SK-N-SH treated with all-trans-retinoic acid at 6 μM for 48 hours (cell line): ENCODE data around the gene PLAU.
A peak's percentile ranks its signal among the peaks of the same experiment; 100 is the strongest.
"Not testable (repeated sequence)": the region's sequence is repeated elsewhere in the genome, so short reads cannot be mapped to it uniquely, and the experiment has no call there.

ENCODE experiments used
- ATAC-seq: fragments of 200-7000 bp; cut with Tn5 transposase; 3 replicates; pipeline ENCODE4 v1.9.1; 2020; ENCODE audit warnings: mild to moderate bottlenecking, moderate library complexity
- ARNTL ChIP-seq: fragments of 450-650 bp; formaldehyde crosslinking; IDR thresholded peaks from 2 replicates; pipeline ENCODE4 v1.5.0; 2020; ENCODE audit warnings: low read depth, mild to moderate bottlenecking, moderate library complexity, borderline replicate concordance
- BACH2 ChIP-seq: fragments of 250-450 bp; sonication (Bioruptor Pico); IDR thresholded peaks from 2 replicates; pipeline ENCODE4 v1.9.0; 2021; ENCODE audit warnings: mild to moderate bottlenecking, borderline replicate concordance
- CSDC2 ChIP-seq: fragments of 250-450 bp; sonication (Bioruptor Pico); IDR thresholded peaks from 2 replicates; pipeline ENCODE4 v1.5.0; 2020; ENCODE audit warnings: mild to moderate bottlenecking, moderate library complexity
- ESRRG ChIP-seq: fragments of 250-450 bp; sonication (Bioruptor Pico); IDR thresholded peaks from 2 replicates; pipeline ENCODE4 v1.6.1; 2021; ENCODE audit warnings: mild to moderate bottlenecking
- GLIS3 ChIP-seq: fragments of 250-450 bp; sonication (Bioruptor Pico); IDR thresholded peaks from 2 replicates; pipeline ENCODE4 v1.5.0; 2020; ENCODE audit warnings: mild to moderate bottlenecking, moderate library complexity
- ISL1 ChIP-seq: fragments of 250-450 bp; sonication (Bioruptor Pico); IDR thresholded peaks from 2 replicates; pipeline ENCODE4 v2.1.2; 2022; ENCODE audit warnings: mild to moderate bottlenecking, moderate library complexity
- OSR1 ChIP-seq: fragments of 250-450 bp; sonication (Bioruptor Pico); IDR thresholded peaks from 2 replicates; pipeline ENCODE4 v1.8.0; 2022; ENCODE audit warnings: moderate library complexity, mild to moderate bottlenecking, inconsistent platforms
- PPARA ChIP-seq: fragments of 250-450 bp; sonication (Bioruptor Pico); IDR thresholded peaks from 2 replicates; pipeline ENCODE4 v1.5.0; 2020; ENCODE audit warnings: mild to moderate bottlenecking, borderline replicate concordance
- RARB ChIP-seq: fragments of 250-450 bp; sonication (Bioruptor Pico); IDR thresholded peaks from 2 replicates; pipeline ENCODE4 v1.8.0; 2021; ENCODE audit warnings: mild to moderate bottlenecking, moderate library complexity
- SNAI2 ChIP-seq: fragments of 250-450 bp; sonication (Bioruptor Pico); IDR thresholded peaks from 2 replicates; pipeline ENCODE4 v1.5.0; 2020; ENCODE audit warnings: mild to moderate bottlenecking, moderate library complexity
- TCF4 ChIP-seq: fragments of 250-450 bp; sonication (Bioruptor Pico); IDR thresholded peaks from 2 replicates; pipeline ENCODE4 v1.8.0; 2021; ENCODE audit warnings: mild to moderate bottlenecking, moderate library complexity, borderline replicate concordance
- TOX ChIP-seq: fragments of 250-450 bp; sonication (Bioruptor Pico); IDR thresholded peaks from 2 replicates; pipeline ENCODE4 v1.8.0; 2021; ENCODE audit warnings: mild to moderate bottlenecking, moderate library complexity, borderline replicate concordance
- ZC3H10 ChIP-seq: fragments of 250-450 bp; sonication (Bioruptor Pico); IDR thresholded peaks from 2 replicates; pipeline ENCODE4 v1.5.1; 2021; ENCODE audit warnings: mild to moderate bottlenecking, moderate library complexity
- ZFP3 ChIP-seq: fragments of 250-450 bp; sonication (Bioruptor Pico); IDR thresholded peaks from 2 replicates; pipeline ENCODE4 v1.5.0; 2020; ENCODE audit warnings: mild to moderate bottlenecking, moderate library complexity
- ZFP30 ChIP-seq: fragments of 450-650 bp; formaldehyde crosslinking; IDR thresholded peaks from 2 replicates; pipeline ENCODE4 v1.5.0; 2022; ENCODE audit warnings: mild to moderate bottlenecking, moderate library complexity
- ZNF565 ChIP-seq: fragments of 450-650 bp; formaldehyde crosslinking; conservative IDR thresholded peaks from 2 replicates; pipeline ENCODE4 v1.5.0; 2020; ENCODE audit warnings: low read depth, mild to moderate bottlenecking, moderate library complexity
- ZNF8 ChIP-seq: fragments of 450-650 bp; formaldehyde crosslinking; IDR thresholded peaks from 2 replicates; pipeline ENCODE4 v1.5.0; 2020; ENCODE audit warnings: mild to moderate bottlenecking, moderate library complexity
- TF ChIP-seq, protein P1 (sequence below): fragments of 250-450 bp; sonication (Bioruptor Pico); IDR thresholded peaks from 2 replicates; pipeline ENCODE4 v1.8.0; 2020; ENCODE audit warnings: mild to moderate bottlenecking, moderate library complexity, borderline replicate concordance
- TF ChIP-seq, protein P2 (sequence below): fragments of 250-450 bp; sonication (Bioruptor Pico); IDR thresholded peaks from 2 replicates; pipeline ENCODE4 v1.5.0; 2020; ENCODE audit warnings: mild to moderate bottlenecking, moderate library complexity
- TF ChIP-seq, protein P3 (sequence below): fragments of 250-450 bp; sonication (Bioruptor Pico); IDR thresholded peaks from 2 replicates; pipeline ENCODE4 v1.5.1; 2021; ENCODE audit warnings: mild to moderate bottlenecking, moderate library complexity
- TF ChIP-seq, protein P4 (sequence below): fragments of 250-450 bp; sonication (Bioruptor Pico); IDR thresholded peaks from 2 replicates; pipeline ENCODE4 v1.5.1; 2020; ENCODE audit warnings: low read depth, mild to moderate bottlenecking, moderate library complexity
- TF ChIP-seq, protein P5 (sequence below): fragments of 250-450 bp; sonication (Bioruptor Pico); IDR thresholded peaks from 2 replicates; pipeline ENCODE4 v1.8.0; 2021; ENCODE audit warnings: low read depth, mild to moderate bottlenecking, moderate library complexity, borderline replicate concordance

PLAU gene

DNA sequence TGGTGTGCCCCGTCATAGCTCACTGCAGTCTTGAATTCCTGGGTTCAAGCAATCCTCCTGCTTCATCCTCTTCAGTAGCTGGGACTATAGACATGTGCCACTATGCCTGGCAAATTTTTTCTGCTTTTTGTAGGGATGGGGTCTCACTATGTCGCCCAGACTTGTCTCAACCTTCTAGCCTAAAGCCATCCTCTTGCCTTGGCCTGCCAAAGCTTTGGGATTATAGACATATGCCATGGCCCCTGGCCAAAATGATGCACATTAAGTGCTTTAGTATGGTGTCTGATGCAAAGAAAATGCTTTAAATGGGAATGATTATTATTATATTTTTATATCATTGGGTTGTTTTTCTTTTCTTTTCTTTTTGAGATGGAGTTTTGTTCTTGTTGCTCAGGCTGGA, 53.8 kb downstream of the PLAU start:
- no peak for ATAC-seq
- TF ChIP-seq ZFP3 (CRISPR knock-in tag) (no peak), ESRRG (CRISPR knock-in tag) (no peak), CSDC2 (CRISPR knock-in tag) (no peak), ARNTL (CRISPR knock-in tag) (no peak), ZNF8 (CRISPR knock-in tag) (no peak), TOX (CRISPR knock-in tag) (no peak), OSR1 (CRISPR knock-in tag) (no peak), SNAI2 (no peak), ZC3H10 (CRISPR knock-in tag) (no peak)
- TF ChIP-seq, protein P1, sequence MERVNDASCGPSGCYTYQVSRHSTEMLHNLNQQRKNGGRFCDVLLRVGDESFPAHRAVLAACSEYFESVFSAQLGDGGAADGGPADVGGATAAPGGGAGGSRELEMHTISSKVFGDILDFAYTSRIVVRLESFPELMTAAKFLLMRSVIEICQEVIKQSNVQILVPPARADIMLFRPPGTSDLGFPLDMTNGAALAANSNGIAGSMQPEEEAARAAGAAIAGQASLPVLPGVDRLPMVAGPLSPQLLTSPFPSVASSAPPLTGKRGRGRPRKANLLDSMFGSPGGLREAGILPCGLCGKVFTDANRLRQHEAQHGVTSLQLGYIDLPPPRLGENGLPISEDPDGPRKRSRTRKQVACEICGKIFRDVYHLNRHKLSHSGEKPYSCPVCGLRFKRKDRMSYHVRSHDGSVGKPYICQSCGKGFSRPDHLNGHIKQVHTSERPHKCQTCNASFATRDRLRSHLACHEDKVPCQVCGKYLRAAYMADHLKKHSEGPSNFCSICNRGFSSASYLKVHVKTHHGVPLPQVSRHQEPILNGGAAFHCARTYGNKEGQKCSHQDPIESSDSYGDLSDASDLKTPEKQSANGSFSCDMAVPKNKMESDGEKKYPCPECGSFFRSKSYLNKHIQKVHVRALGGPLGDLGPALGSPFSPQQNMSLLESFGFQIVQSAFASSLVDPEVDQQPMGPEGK (CRISPR knock-in tag) = no peak
- TF ChIP-seq, protein P2, sequence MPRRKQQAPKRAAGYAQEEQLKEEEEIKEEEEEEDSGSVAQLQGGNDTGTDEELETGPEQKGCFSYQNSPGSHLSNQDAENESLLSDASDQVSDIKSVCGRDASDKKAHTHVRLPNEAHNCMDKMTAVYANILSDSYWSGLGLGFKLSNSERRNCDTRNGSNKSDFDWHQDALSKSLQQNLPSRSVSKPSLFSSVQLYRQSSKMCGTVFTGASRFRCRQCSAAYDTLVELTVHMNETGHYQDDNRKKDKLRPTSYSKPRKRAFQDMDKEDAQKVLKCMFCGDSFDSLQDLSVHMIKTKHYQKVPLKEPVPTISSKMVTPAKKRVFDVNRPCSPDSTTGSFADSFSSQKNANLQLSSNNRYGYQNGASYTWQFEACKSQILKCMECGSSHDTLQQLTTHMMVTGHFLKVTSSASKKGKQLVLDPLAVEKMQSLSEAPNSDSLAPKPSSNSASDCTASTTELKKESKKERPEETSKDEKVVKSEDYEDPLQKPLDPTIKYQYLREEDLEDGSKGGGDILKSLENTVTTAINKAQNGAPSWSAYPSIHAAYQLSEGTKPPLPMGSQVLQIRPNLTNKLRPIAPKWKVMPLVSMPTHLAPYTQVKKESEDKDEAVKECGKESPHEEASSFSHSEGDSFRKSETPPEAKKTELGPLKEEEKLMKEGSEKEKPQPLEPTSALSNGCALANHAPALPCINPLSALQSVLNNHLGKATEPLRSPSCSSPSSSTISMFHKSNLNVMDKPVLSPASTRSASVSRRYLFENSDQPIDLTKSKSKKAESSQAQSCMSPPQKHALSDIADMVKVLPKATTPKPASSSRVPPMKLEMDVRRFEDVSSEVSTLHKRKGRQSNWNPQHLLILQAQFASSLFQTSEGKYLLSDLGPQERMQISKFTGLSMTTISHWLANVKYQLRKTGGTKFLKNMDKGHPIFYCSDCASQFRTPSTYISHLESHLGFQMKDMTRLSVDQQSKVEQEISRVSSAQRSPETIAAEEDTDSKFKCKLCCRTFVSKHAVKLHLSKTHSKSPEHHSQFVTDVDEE = no peak
- TF ChIP-seq, all 23 proteins: peak for 0

DNA sequence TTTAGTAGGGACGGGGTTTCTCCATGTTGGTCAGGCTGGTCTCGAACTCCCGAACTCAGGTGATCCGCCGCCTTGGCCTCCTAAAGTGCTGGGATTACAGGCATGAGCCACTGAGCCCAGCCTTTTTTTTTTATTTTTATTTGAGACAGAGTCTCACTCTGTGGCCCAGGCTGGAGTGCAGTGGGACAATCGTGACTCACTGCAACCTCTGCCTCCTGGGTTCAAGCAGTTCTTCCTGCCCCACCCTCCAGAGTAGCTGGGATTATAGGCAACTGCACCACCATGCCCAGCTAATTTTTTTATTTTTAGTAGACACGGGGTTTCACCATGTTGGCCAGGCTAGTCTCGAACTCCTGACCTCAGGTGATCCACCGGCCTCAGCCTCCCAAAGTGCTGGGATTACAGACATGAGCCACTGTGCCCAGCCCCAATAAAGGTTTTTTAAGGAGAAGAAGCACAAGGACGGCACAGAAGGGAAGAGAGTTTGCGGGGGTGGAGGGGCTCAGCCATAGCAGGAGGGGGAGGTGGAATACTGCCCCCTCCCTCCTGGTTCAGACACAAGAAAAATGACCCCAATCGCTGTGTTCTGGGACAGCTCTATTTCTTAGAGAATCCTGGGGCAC, 54.4 kb downstream of the PLAU start:
- not testable (repeated sequence) for ATAC-seq

DNA sequence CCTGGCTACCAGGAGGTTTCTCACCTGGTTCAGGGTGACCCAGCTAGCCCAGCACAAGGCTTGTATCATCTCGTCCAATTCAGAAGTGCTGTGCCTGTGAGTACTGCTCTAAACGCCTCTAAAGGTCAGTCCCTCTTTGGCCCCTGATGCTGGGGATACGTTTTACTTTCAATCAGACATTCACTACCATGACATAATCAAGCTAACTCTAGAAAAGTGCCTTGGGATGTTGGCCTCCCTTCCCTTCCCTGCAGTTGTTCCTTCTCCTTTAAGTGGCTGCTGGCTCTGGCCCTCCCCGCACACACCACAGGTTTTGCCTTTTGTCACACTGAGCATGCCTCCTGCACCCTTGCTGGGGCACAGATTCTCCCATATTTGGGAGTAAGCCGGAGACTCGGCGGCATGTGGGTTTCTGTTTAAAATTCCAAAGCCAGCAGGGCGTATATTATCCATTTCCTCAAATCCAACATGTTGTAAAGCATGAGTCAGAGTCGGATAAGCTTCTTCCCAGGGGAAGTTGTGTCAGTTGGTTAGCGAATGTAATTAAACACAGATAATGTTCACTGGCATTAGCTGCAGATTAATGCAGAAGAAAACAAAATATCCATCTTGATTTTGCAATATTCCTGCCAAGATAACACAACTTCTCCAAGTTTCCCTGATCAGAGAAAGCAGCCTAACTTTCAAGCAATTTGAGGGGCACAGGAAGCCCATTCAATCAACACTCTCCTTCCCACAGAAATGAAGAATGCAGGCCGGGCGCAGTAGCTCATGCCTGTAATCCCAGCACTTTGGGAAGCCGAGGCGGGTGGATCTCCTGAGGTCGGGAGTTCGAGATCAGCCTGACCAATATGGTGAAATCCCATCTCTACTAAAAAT, 55.2 kb downstream of the PLAU start:
- ATAC-seq = peak; percentile 96
- TF ChIP-seq RARB (CRISPR knock-in tag) = no peak
- TF ChIP-seq, protein P2 = no peak
- TF ChIP-seq GLIS3 (CRISPR knock-in tag) = no peak
- TF ChIP-seq OSR1 (CRISPR knock-in tag) = no peak
- no peak for TF ChIP-seq PPARA (CRISPR knock-in tag)
- TF ChIP-seq ARNTL (CRISPR knock-in tag) = no peak
- no peak for TF ChIP-seq BACH2 (CRISPR knock-in tag)
- TF ChIP-seq, protein P3, sequence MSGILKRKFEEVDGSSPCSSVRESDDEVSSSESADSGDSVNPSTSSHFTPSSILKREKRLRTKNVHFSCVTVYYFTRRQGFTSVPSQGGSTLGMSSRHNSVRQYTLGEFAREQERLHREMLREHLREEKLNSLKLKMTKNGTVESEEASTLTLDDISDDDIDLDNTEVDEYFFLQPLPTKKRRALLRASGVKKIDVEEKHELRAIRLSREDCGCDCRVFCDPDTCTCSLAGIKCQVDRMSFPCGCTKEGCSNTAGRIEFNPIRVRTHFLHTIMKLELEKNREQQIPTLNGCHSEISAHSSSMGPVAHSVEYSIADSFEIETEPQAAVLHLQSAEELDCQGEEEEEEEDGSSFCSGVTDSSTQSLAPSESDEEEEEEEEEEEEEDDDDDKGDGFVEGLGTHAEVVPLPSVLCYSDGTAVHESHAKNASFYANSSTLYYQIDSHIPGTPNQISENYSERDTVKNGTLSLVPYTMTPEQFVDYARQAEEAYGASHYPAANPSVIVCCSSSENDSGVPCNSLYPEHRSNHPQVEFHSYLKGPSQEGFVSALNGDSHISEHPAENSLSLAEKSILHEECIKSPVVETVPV (CRISPR knock-in tag) = no peak
- TF ChIP-seq ESRRG (CRISPR knock-in tag) = no peak
- peak; percentile 69 for TF ChIP-seq ZC3H10 (CRISPR knock-in tag)
- TF ChIP-seq ZNF565 (CRISPR knock-in tag) = no peak
- TF ChIP-seq CSDC2 (CRISPR knock-in tag) = no peak
- peak; percentile 42; the same call in 1 of the 2 replicates for TF ChIP-seq TOX (CRISPR knock-in tag)
- 0 out of 2 replicates have a peak, but pooled peaks have one; percentile 35 for TF ChIP-seq ZFP3 (CRISPR knock-in tag)
- TF ChIP-seq, protein P4, sequence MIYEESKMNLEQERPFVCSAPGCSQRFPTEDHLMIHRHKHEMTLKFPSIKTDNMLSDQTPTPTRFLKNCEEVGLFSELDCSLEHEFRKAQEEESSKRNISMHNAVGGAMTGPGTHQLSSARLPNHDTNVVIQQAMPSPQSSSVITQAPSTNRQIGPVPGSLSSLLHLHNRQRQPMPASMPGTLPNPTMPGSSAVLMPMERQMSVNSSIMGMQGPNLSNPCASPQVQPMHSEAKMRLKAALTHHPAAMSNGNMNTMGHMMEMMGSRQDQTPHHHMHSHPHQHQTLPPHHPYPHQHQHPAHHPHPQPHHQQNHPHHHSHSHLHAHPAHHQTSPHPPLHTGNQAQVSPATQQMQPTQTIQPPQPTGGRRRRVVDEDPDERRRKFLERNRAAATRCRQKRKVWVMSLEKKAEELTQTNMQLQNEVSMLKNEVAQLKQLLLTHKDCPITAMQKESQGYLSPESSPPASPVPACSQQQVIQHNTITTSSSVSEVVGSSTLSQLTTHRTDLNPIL (CRISPR knock-in tag) = no peak
- TF ChIP-seq ZNF8 (CRISPR knock-in tag) = no peak
- TF ChIP-seq, protein P5, sequence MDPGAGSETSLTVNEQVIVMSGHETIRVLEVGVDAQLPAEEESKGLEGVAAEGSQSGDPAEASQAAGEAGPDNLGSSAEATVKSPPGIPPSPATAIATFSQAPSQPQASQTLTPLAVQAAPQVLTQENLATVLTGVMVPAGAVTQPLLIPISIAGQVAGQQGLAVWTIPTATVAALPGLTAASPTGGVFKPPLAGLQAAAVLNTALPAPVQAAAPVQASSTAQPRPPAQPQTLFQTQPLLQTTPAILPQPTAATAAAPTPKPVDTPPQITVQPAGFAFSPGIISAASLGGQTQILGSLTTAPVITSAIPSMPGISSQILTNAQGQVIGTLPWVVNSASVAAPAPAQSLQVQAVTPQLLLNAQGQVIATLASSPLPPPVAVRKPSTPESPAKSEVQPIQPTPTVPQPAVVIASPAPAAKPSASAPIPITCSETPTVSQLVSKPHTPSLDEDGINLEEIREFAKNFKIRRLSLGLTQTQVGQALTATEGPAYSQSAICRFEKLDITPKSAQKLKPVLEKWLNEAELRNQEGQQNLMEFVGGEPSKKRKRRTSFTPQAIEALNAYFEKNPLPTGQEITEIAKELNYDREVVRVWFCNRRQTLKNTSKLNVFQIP (CRISPR knock-in tag) = no peak
- TF ChIP-seq TCF4 (CRISPR knock-in tag) = no peak
- TF ChIP-seq ZFP30 (CRISPR knock-in tag) = no peak
- TF ChIP-seq SNAI2 = no peak
- TF ChIP-seq ISL1 (CRISPR knock-in tag) = peak; percentile 82
